ENCODE measurements around the gene KDM5B.

- no peak for TF ChIP-seq POLR2A (IDR thresholded peaks at IDR 0.05; ENCODE audit: low read length)
- TF ChIP-seq GATA1 (IDR thresholded peaks at IDR 0.05; ENCODE audit: low read depth, low read length) = no peak
Measured at GRCh38 chr1:202682477-202682876, 125.7 kb downstream of the KDM5B start.
